GM12878 (cell line): ENCODE results near the gene GRIN2A. TPM values are rescaled to one million over a fixed set of nuclear protein-coding genes. Genes with fewer than 3 reads are reported as not detected.

Experiments used
- ATAC-seq: fragments of 200-7000 bp; cut with Tn5 transposase; 3 replicates; pipeline ENCODE4 v1.9.1; 2020; ENCODE audit warnings: mild to moderate bottlenecking, moderate library complexity
- BruUV-seq: library from RNA; stranded (reverse); fragments of 400-500 nt; replicated peaks from 2 replicates; lab custom pipeline; 2021; lab: Mats Ljungman, UMichigan
- CTCF ChIA-PET: fragments of 300-600 bp; sonication (Branson Sonifier 250); formaldehyde crosslinking; extraction: SDS; loops from one replicate; lab custom pipeline; 2021; ENCODE audit warnings: inconsistent platforms; lab: Yijun Ruan, JAX
- POLR2A ChIA-PET: fragments of 350-600 bp; formaldehyde crosslinking; extraction: SDS; loops from one replicate; lab custom pipeline; 2021; ENCODE audit warnings: inconsistent platforms; lab: Charles Lee
- RAD21 ChIA-PET: fragments of 300-600 bp; sonication (Branson Sonifier 250); formaldehyde crosslinking; loops from one replicate; lab custom pipeline; 2023; ENCODE audit warnings: antibody characterized with exemption; ENCODE audit not compliant: unreplicated experiment; lab: Charles Lee
- SMC1A ChIA-PET: fragments of 300-600 bp; sonication (Branson Sonifier 250); formaldehyde crosslinking; loops from one replicate; lab custom pipeline; 2023; ENCODE audit not compliant: unreplicated experiment, uncharacterized antibody; lab: Charles Lee
- DNase-seq: peaks from one replicate; pipeline ENCODE4 v3.0.0-alpha.2; 2011; ENCODE audit warnings: low read depth, low spot score
- FAIRE-seq: peaks from 3 replicates; lab custom pipeline; 2011; peaks lifted over from hg19 to GRCh38; lab: Jason Lieb, UNC
- H2AFZ ChIP-seq: 2 replicates; pipeline ENCODE4 v1.6.0; 2011; ENCODE audit warnings: low read depth, low read length, control low read depth; ENCODE audit not compliant: control insufficient read depth
- H3K27ac ChIP-seq: 2 replicates; pipeline ENCODE4 v1.5.1; 2011; ENCODE audit warnings: control low read depth; ENCODE audit not compliant: control insufficient read depth, insufficient read depth
- H3K27me3 ChIP-seq, 2 experiments: replicated peaks in 1 of 2; 2 replicates each; pipeline versions ENCODE4 v1.6.0 to v1.6.1; 2011; ENCODE audit warnings: low read length in 1 of 2; ENCODE audit not compliant: control insufficient read depth in 2 of 2, insufficient read depth in 2 of 2
- H3K36me3 ChIP-seq, 2 experiments: 2 replicates each; pipeline ENCODE4 v1.5.1; 2011; ENCODE audit warnings: low read length in 1 of 2; ENCODE audit not compliant: control insufficient read depth in 2 of 2, insufficient read depth in 2 of 2
- H3K4me1 ChIP-seq: 2 replicates; pipeline ENCODE4 v1.6.1; 2011; ENCODE audit warnings: mild to moderate bottlenecking, low read length, moderate library complexity, mixed read lengths; ENCODE audit not compliant: control insufficient read depth, insufficient read depth
- H3K4me2 ChIP-seq: 2 replicates; pipeline ENCODE4 v1.6.0; 2011; ENCODE audit warnings: control low read depth; ENCODE audit not compliant: control insufficient read depth, insufficient read depth
- H3K4me3 ChIP-seq: fragments of 200-600 bp; sonication (generic); 2 replicates; pipeline ENCODE4 v1.5.1; 2016
- H3K79me2 ChIP-seq: 2 replicates; pipeline ENCODE4 v1.6.0; 2011; ENCODE audit warnings: low read length; ENCODE audit not compliant: control insufficient read depth, insufficient read depth
- H3K9ac ChIP-seq: 2 replicates; pipeline ENCODE4 v1.8.0; 2011; ENCODE audit warnings: low read length, control low read depth, mixed read lengths; ENCODE audit not compliant: control insufficient read depth, insufficient read depth
- H3K9me3 ChIP-seq: replicated peaks from 3 replicates; pipeline ENCODE4 v1.5.1; 2011; ENCODE audit warnings: mild to moderate bottlenecking, low read length; ENCODE audit not compliant: control insufficient read depth, insufficient read depth
- H4K20me1 ChIP-seq: 2 replicates; pipeline ENCODE4 v1.6.0; 2011; ENCODE audit not compliant: control insufficient read depth, insufficient read depth
- BCL11A ChIP-seq: IDR thresholded peaks from 2 replicates; pipeline ENCODE4 v1.6.1; 2011; ENCODE audit warnings: low read depth, low read length
- CBFB ChIP-seq: IDR thresholded peaks from 2 replicates; pipeline ENCODE4 v1.6.1; 2016; ENCODE audit warnings: antibody characterized with exemption, low read depth
- CHD1 ChIP-seq: IDR thresholded peaks from 2 replicates; pipeline ENCODE4 v1.6.1; 2012; ENCODE audit warnings: low read depth, low read length, improper control_type of control experiment
- EZH2 ChIP-seq: IDR thresholded peaks from 2 replicates; pipeline ENCODE4 v1.6.1; 2012; ENCODE audit warnings: low read depth, mild to moderate bottlenecking, control low read depth, inconsistent platforms, low read length, borderline replicate concordance; ENCODE audit not compliant: control insufficient read depth
- MTA2 ChIP-seq: fragments of 450-650 bp; IDR thresholded peaks from 2 replicates; pipeline ENCODE4 v1.6.1; 2016; ENCODE audit warnings: low read depth, mild to moderate bottlenecking, moderate library complexity
- MXI1 ChIP-seq: fragments of 150-350 bp; IDR thresholded peaks from 2 replicates; pipeline ENCODE4 v1.6.1; 2011; ENCODE audit warnings: low read depth, mild to moderate bottlenecking, inconsistent platforms, low read length, improper control_type of control experiment
- NBN ChIP-seq: fragments of 450-650 bp; IDR thresholded peaks from 2 replicates; pipeline ENCODE4 v1.6.1; 2016
- RAD21 ChIP-seq: IDR thresholded peaks from 2 replicates; pipeline ENCODE4 v1.6.1; 2011; ENCODE audit warnings: mild to moderate bottlenecking, low read depth, low read length, moderate library complexity; ENCODE audit not compliant: insufficient read depth
- TAF1 ChIP-seq: IDR thresholded peaks from 2 replicates; pipeline ENCODE4 v1.6.1; 2011; ENCODE audit warnings: mild to moderate bottlenecking, low read depth, low read length, borderline replicate concordance
- WGBS: methylation state at CpG from one replicate; pipeline ENCODE4 v1.1.6; 2016; ENCODE audit warnings: low lambda C conversion rate; ENCODE audit not compliant: insufficient replicate concordance, insufficient coverage; ENCODE audit errors: missing lambda C conversion rate; 5-methylcytosine and 5-hydroxymethylcytosine counted together
- in situ Hi-C: fragments of 300-500 bp; cut with MboI; formaldehyde crosslinking; loops from 9 replicates; pipeline ENCODE4 v1.14.3; 2018; ENCODE audit warnings: mixed read lengths
- intact Hi-C: fragments of 100-400 bp; cut with micrococcal nuclease; formaldehyde crosslinking; loops from one replicate; pipeline ENCODE4 v1.14.2; 2022; ENCODE audit not compliant: unreplicated experiment
- polyA plus RNA-seq, 11 experiments: library from polyadenylated mRNA; depleted of rRNA in 4 of 11; unstranded in 6 of 11; stranded (reverse) in 5 of 11; fragments of >200 nt; fragmentation: Nextera tagmentation in 4 of 11; fragmentation: Illumina TruSeq in 1 of 11; extraction: Ambion mirVana in 4 of 11; extraction: Trizol in 1 of 11; gene quantifications; 1 replicate in 1 of 11; 2 replicates in 10 of 11; pipeline versions ENCODE4 v1.2.1 to v1.2.3, GENCODE V29; 2011 to 2016; ENCODE audit warnings: inconsistent platforms in 2 of 11, missing spikeins in 2 of 11, low read depth in 1 of 11
- total RNA-seq, 4 experiments: library from RNA; depleted of rRNA in 3 of 4; stranded (reverse); fragments of >200 nt in 3 of 4; fragmentation: Illumina TruSeq in 1 of 4; extraction: Trizol in 1 of 4; gene quantifications; 2 replicates each; pipeline versions ENCODE4 v1.2.1 to v1.2.3, GENCODE V29; 2013 to 2021
- TF ChIP-seq, protein P1 (sequence below): IDR thresholded peaks from 2 replicates; pipeline ENCODE4 v1.6.1; 2012; ENCODE audit warnings: low read depth, low read length, improper control_type of control experiment
- TF ChIP-seq, protein P2 (sequence below): fragments of 450-650 bp; IDR thresholded peaks from 2 replicates; pipeline ENCODE4 v1.6.1; 2014; ENCODE audit warnings: mild to moderate bottlenecking
- TF ChIP-seq, protein P3 (sequence below): IDR thresholded peaks from 2 replicates; pipeline ENCODE4 v1.6.1; 2011; ENCODE audit warnings: mild to moderate bottlenecking, low read depth, low read length, moderate library complexity; ENCODE audit not compliant: insufficient replicate concordance

GRIN2A gene
- total and polyA plus RNA-seq, 10 of the 15 experiments (the other 5 are each of a cell fraction or from before 2014, with no cell fraction given): 2.4 to 13.3 (median 7.3) TPM

DNA sequence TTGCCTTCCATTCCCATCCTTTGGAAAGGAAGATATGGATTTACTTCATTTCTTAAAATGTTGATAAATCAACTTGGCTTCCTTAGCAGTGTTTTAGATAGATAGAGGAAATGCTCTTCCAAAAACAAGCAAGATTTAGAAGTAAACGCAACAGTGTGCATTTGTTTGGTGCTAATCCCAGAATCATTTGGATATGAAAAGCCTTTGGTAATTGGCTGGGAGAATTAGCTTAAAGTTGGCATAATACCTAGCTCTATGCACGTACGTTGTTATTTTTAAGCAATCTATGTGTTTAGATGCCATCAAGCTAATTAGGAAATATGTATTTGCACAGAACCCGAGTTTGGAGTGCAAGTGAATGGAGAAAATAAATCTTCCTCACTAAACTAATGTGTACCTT lies 415.3 kb downstream of the GRIN2A start:
- Histone ChIP-seq H3K9ac (no peak overlapping the region), H3K27ac (no peak overlapping the region), H3K79me2 (no peaks in the 10 kb centered on the region), H3K4me2 (no peak overlapping the region)
- no TSS peak for BruUV-seq
- WGBS: 31% methylated on average over 4 of the region's 4 CpGs
- no peak for FAIRE-seq
- no peak for TF ChIP-seq MXI1
- no peak for TF ChIP-seq TAF1
- no peak for TF ChIP-seq CHD1
- TF ChIP-seq MTA2: no peak
- no peak for TF ChIP-seq BCL11A
- TF ChIP-seq, all 136 proteins: peak for 0
- Histone ChIP-seq H3K9me3 (no peaks in the 10 kb centered on the region; the same call in 2 of the 3 replicates), H4K20me1 (no peaks in the 10 kb centered on the region), H2AFZ (no peak overlapping the region), H3K27me3 (no peaks in the 10 kb centered on the region), H3K4me3 (no peak overlapping the region), H3K36me3 (no peaks in the 10 kb centered on the region; a peak in 1 of 4 replicates), H3K4me1 (no peaks in the 10 kb centered on the region)
- POLR2A ChIA-PET: no interaction called here
- in situ Hi-C loops (no loop called here), intact Hi-C loops (no loop called here)
- SMC1A ChIA-PET: no interaction called here
- DNase-seq (no peak), ATAC-seq (no peak)
- CTCF ChIA-PET: interaction anchor here (1.4 kb wide), 1 partner anchor 13 kb away, joined by 3 read pairs; no protein-coding TSS in a partner anchor
- RAD21 ChIA-PET: no interaction called here

DNA sequence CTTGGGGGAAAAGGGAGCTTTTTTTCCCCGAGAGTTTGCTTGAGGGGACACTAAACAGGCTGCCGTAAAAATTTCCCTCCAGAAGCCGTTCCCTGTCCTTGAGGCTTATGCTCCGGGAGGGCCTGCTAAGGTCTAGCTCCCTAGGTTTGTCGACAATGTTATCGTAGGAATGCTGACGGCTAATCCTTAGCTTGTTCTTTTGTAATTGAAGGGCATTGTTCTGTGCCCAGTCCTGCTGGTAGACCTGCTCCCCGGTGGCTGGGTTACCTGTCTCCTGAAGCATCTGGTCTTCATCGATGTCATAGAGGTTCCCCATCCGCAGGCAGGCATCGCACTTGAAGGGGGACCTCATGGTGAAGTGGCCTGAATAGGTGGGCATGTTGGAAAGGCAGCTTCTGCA lies 418.7 kb downstream of the GRIN2A start:
- no peak for DNase-seq
- intact Hi-C loops: no loop called here
- POLR2A ChIA-PET: no interaction called here
- H3K36me3 ChIP-seq: no peaks in the 10 kb centered on the region; a peak in 1 of 4 replicates
- no peak overlapping the region for H3K4me3 ChIP-seq
- H3K9ac ChIP-seq: no peak overlapping the region
- RAD21 ChIA-PET: no interaction called here
- H3K4me2 ChIP-seq: no peak overlapping the region
- H3K27me3 ChIP-seq: no peaks in the 10 kb centered on the region
- H3K27ac ChIP-seq: no peak overlapping the region
- CTCF ChIA-PET: no interaction called here
- no peak overlapping the region for H2AFZ ChIP-seq
- no peaks in the 10 kb centered on the region for H3K79me2 ChIP-seq
- FAIRE-seq: no peak
- no peaks in the 10 kb centered on the region for H4K20me1 ChIP-seq
- SMC1A ChIA-PET: interaction anchor here (0.6 to 0.8 kb wide), 2 partner anchors 8 to 99 kb away, joined by 3 to 4 read pairs; no protein-coding TSS in a partner anchor
- ATAC-seq: no peak
- TF ChIP-seq CBFB: no peak
- TF ChIP-seq NBN: no peak
- TF ChIP-seq, protein P1, sequence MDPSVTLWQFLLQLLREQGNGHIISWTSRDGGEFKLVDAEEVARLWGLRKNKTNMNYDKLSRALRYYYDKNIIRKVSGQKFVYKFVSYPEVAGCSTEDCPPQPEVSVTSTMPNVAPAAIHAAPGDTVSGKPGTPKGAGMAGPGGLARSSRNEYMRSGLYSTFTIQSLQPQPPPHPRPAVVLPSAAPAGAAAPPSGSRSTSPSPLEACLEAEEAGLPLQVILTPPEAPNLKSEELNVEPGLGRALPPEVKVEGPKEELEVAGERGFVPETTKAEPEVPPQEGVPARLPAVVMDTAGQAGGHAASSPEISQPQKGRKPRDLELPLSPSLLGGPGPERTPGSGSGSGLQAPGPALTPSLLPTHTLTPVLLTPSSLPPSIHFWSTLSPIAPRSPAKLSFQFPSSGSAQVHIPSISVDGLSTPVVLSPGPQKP: no peak
- no peak for TF ChIP-seq RAD21
- TF ChIP-seq EZH2: no peak
- TF ChIP-seq, protein P2, sequence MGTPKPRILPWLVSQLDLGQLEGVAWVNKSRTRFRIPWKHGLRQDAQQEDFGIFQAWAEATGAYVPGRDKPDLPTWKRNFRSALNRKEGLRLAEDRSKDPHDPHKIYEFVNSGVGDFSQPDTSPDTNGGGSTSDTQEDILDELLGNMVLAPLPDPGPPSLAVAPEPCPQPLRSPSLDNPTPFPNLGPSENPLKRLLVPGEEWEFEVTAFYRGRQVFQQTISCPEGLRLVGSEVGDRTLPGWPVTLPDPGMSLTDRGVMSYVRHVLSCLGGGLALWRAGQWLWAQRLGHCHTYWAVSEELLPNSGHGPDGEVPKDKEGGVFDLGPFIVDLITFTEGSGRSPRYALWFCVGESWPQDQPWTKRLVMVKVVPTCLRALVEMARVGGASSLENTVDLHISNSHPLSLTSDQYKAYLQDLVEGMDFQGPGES: no peak
- TF ChIP-seq, protein P3, sequence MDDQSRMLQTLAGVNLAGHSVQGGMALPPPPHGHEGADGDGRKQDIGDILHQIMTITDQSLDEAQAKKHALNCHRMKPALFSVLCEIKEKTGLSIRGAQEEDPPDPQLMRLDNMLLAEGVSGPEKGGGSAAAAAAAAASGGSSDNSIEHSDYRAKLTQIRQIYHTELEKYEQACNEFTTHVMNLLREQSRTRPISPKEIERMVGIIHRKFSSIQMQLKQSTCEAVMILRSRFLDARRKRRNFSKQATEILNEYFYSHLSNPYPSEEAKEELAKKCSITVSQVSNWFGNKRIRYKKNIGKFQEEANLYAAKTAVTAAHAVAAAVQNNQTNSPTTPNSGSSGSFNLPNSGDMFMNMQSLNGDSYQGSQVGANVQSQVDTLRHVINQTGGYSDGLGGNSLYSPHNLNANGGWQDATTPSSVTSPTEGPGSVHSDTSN: no peak
- TF ChIP-seq, all 136 proteins: peak for 0
- 45% methylated on average over 11 of the region's 11 CpGs for WGBS
- BruUV-seq: no TSS peak
- in situ Hi-C loops: no loop called here
- Histone ChIP-seq H3K9me3 (no peaks in the 10 kb centered on the region), H3K4me1 (no peaks in the 10 kb centered on the region)
